NCI-H1417 (cell line): ENCODE data around the gene MIEF1.

ENCODE experiments used
- DNase-seq, 3 experiments: peaks; one replicate each; lab custom pipeline; 2025; lab: John Stamatoyannopoulos, UW

The MIEF1 gene

DNA sequence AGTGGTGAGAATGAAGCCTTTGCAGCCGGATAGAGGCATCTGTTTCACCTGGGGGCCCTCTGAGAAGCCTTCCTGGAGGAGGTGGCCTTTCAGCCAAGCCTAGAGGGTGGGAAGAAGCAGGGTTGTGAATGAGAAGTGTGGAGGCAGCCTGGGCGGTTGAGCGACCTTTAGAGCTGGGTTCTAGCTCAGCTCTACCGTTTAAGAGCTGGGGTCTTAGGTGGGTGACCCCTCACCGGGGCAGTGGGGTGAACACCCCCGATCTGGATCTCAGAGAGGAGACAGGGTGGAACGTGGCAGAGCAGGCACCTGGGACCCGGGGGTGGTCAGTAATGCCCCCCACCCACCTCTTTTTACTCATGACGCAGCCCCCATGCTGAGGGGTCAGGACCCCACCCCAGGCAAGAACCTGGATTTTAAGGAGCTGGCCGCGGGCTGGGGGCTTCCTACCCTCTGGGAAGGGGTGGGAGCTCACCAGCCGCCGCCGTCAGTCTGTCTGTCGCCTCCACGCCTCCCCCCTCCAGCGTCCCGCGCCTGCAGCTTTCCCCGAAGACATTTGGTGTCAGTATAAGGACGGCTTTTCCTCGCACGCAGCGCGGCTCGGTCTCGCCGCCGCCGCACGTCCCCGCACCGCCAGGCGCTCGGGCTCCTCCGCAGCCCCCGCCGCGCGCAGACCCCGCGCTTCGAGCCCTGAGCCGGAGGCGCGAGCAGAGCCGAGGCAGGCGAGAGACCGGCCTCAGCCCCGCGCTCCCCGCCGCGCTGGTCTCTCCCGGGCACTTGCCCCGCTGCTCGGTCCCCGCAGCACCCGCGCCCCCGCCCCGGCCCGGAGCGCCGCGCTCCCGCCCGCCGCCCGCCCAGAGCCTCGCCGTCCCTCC lies 55.1 kb downstream of the MIEF1 start:
- DNase-seq = peak in 2 of 3 experiments; percentile 35 to 58

DNA sequence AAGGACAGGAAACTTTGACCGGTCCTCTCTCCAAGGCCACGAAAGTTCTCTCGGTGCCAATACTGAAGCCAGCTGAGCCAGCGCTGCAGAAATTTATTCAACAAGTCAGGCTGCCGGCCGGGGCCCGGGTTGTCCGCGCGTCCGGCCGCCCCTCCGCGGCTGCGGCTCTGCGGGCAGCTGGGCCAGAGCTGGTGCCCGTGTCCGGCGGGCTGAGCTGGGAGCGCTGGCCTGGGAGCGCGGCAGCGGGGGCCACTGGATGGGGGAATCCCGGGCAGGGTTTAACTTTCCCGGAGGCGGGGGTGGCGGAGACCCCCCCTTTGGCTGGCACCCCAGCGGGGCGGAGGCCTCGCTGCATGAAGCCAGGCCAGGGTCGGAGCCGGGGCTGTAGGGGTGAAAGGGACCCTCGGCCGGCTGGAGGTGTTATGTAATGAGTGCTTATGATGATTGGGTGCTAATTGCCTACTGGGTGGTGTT lies 56.2 kb downstream of the MIEF1 start:
- no peak for DNase-seq

GRCh38 chr22:39558950-39559349 lies 56.9 kb downstream of the MIEF1 start:
- DNase-seq = no peak

- no peak for DNase-seq
Observed at GRCh38 chr22:39559456-39560105, 57.5 kb downstream of the MIEF1 start.

DNA sequence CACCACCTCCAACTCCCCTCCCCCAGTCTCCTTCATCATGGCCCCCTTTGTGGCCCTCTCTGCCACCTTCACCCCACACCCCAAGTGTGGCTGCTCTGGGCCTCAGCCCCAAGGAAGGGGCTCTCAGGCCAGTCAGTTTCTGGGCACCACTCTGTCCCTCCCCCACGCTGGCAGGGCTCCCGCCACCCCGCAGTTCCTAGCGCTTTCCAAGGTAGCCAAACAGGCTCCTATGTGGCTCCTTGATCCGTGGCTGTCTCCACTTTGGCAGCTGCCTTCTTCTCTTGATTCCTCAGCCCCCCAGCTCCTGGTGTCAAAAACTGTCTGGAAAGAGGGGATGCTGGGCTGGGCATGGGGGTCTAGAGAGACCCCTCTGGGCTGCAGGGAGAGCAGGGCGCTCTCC lies 58.0 kb downstream of the MIEF1 start:
- DNase-seq = no peak

DNA sequence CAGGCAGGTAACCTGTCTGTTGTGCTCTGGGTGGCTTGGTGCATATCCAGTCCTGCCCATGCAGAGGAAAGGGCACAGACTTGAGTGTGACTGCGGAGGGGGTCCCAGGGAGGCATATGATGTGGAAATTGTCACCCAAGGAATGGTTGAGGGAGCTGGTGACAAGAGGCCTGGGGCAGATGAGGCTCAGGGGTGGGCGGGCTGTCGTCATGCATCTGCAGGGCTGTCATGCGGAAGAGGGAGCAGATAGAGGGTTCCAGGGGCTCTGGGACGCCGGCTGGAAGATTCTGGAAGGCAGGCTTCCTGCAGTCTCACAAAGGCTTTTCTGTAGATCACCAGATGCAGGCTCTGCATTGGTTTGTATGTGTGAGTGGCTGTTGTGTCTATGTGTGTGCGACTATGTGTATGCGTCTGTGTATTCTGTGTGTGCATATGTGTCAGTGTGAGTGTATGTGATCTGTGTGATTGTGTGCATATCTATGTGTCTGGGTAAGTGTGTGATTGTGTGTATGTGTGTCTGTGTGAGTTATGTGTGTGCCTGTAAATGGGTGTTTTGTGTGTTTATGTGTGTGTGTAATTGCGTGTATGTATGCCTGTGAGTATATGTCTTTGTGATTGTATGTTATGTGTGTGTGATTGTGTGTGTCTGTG lies 60.9 kb downstream of the MIEF1 start:
- DNase-seq = no peak

DNA sequence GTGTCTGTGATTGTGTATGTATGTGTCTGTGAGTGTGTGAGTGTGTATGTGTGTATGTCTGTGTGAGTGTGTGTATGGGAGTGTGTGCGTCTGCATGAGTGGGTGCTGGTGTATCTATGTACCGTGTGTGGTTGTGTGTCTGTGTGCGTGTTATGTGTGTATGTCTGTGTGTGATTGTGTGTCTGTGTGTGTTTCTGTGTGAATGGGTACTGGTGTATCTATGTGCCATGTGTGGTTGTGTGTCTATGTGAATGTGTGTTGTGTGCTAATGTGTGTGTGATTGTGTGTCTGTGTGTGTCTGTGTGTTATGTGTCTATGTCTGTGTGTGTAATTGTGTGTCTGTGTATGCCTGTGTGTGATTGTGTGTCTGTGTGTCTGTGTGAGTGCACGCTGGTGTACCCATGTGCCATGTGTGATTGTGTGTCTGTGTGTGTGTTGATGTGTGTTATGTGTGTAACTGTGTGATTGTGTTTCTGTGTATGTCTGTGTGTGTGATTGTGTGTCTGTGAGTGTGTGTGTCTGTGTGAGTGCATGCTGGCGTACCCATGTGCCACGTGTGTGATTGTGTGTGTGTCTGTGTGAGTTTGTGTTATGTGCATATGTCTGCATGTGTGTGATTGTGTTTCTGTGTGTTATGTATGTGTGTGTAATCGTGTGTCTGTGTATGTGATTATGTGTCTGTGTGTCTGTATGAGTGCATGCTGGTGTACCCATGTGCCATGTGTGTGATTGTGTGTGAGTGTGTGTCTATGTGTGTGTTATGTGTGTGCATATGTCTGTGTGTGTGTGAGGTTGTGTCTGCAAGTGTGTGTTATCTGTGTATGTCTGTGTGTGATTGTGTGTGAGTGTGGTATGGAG lies 61.7 kb downstream of the MIEF1 start:
- DNase-seq = no peak

DNA sequence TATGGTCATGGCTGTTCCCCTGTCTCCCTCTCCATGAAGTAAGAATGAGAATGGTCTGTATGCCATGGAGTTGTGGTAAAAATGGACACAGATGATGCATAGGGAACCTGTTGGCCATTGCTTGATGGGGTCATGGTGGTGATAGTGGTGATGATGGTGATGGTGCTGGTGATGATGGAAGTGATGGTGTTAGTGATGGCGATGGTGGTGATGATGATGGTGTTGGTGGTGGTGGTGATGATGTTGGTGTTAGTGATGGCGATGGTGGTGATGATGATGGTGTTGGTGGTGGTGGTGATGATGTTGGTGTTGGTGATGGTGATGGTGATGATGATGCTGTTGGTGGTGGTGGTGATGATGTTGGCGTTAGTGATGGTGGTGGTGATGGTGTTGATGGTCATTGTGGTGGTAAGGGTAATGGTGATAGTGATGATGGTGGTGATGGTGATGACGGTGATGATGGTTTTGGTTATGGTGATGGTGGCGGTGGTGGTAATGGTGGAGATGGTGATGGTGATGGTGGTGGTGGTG lies 63.4 kb downstream of the MIEF1 start:
- no peak for DNase-seq

DNA sequence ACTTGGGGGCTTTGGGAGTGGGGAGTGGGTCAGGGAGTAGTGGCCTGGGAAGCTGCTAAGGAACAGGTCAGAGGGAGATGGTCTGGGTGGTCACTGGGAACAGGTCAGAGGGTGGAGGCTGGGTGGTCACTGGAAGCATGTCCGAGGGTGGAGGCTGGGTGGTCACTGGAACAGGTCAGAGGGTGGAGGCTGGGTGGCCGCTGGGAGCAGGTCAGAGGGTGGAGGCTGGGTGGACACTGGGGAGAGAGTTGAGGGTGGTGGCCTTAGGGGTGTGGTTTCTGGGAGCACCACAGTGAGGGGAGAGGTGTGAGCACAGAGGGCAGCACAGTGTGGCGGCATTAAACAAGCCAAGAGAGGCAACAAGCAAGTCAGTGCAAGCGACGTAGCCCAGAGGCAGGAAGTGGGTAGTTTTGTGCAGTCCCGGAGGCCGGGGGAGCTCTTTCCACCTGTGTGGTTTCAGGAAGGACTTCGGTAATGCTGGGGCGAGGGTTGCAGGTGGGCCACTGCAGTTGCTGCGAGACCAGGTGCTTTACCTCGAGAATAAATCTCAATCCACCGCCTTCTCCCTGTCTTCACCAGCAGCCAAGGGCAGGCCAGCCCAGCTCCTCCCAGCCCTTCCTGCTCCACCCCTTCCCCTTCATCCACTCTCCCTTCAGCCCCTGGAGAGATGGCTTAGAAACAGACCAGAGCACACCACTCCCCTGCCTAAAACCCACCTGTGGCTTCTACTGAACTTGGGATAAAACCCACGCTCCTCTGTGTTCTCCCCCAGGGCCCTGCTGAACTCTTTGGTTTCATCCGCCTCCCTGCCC lies 65.3 kb downstream of the MIEF1 start:
- DNase-seq = peak in 1 of 3 experiments; percentile 8
